HepG2 (cell line): ENCODE measurements around the gene NECAB2. TPM values are rescaled to one million over a fixed set of nuclear protein-coding genes. Genes with fewer than 3 reads are reported as not detected.

Experiments
- ATAC-seq: fragments of 200-7000 bp; cut with Tn5 transposase; 3 replicates; pipeline ENCODE4 v1.9.1; 2020; ENCODE audit warnings: mild to moderate bottlenecking, moderate library complexity
- BruUV-seq: library from RNA; stranded (reverse); fragments of 400-500 nt; replicated peaks from 2 replicates; lab custom pipeline; 2021; lab: Mats Ljungman, UMichigan
- CTCF ChIA-PET: fragments of 300-600 bp; formaldehyde crosslinking; extraction: SDS; loops from one replicate; lab custom pipeline; 2021; ENCODE audit warnings: low total read pairs, inconsistent platforms, low intra/inter-chr PET ratio; lab: Yijun Ruan, JAX
- POLR2A ChIA-PET: fragments of 350-600 bp; sonication (Branson Sonifier 250); formaldehyde crosslinking; loops from one replicate; lab custom pipeline; 2020; ENCODE audit warnings: antibody characterized with exemption, inconsistent platforms; lab: Yijun Ruan, JAX
- DNase-seq: peaks from one replicate; pipeline ENCODE4 v3.0.0-alpha.2; 2015; ENCODE audit warnings: low spot score
- FAIRE-seq: peaks from 3 replicates; lab custom pipeline; 2011; peaks lifted over from hg19 to GRCh38; lab: Jason Lieb, UNC
- H2AFZ ChIP-seq: one replicate; pipeline ENCODE4 v1.6.1; 2011; ENCODE audit warnings: low read length, inconsistent platforms
- H3K27ac ChIP-seq: fragments of 300-600 bp; 3 replicates; pipeline ENCODE4 v1.8.0; 2011; ENCODE audit warnings: mixed run types, mild to moderate bottlenecking, mixed read lengths, low read length, inconsistent platforms; ENCODE audit not compliant: insufficient read depth; ENCODE audit errors: extremely low read length
- H3K27me3 ChIP-seq, 2 experiments: fragments of 200-600 bp in 1 of 2; 2 replicates in 1 of 2; 3 replicates in 1 of 2; pipeline versions ENCODE4 v1.6.0 to v1.8.0; 2011; ENCODE audit warnings: low read length in 2 of 2, mild to moderate bottlenecking in 2 of 2, moderate library complexity in 2 of 2, inconsistent platforms in 1 of 2; ENCODE audit not compliant: insufficient read depth in 2 of 2, control insufficient read depth in 1 of 2
- H3K36me3 ChIP-seq, 2 experiments: fragments of 200-600 bp in 1 of 2; replicated peaks in 1 of 2; 2 replicates in 1 of 2; 3 replicates in 1 of 2; pipeline versions ENCODE4 v1.5.1 to v1.8.0; 2011; ENCODE audit warnings: low read length in 2 of 2, inconsistent platforms in 1 of 2; ENCODE audit not compliant: insufficient read depth in 2 of 2, control insufficient read depth in 1 of 2
- H3K4me1 ChIP-seq: 2 replicates; pipeline ENCODE4 v1.5.1; 2012; ENCODE audit warnings: low read length, inconsistent platforms; ENCODE audit not compliant: insufficient read depth
- H3K4me2 ChIP-seq: 2 replicates; pipeline ENCODE4 v1.6.0; 2011; ENCODE audit warnings: low read depth, low read length, inconsistent platforms
- H3K4me3 ChIP-seq, 3 experiments: fragments of 200-600 bp in 1 of 3; sonication (generic), shearing (Covaris generic) in 1 of 3; replicated peaks in 1 of 3; 2 replicates each; pipeline ENCODE4 v1.5.1; 2011 to 2016; ENCODE audit warnings: low read length in 3 of 3, inconsistent platforms in 2 of 3, low read depth in 2 of 3, mild to moderate bottlenecking in 2 of 3, control low read depth in 1 of 3, mixed read lengths in 1 of 3; ENCODE audit not compliant: insufficient read depth in 1 of 3
- H3K79me2 ChIP-seq: one replicate; pipeline ENCODE4 v1.6.1; 2011; ENCODE audit warnings: low read length, inconsistent platforms; ENCODE audit not compliant: insufficient read depth
- H3K9ac ChIP-seq: 2 replicates; pipeline ENCODE4 v1.6.0; 2011; ENCODE audit warnings: mild to moderate bottlenecking, low read depth, low read length, inconsistent platforms; ENCODE audit not compliant: insufficient read depth
- H3K9me3 ChIP-seq: 2 replicates; pipeline ENCODE4 v1.5.1; 2012; ENCODE audit warnings: mild to moderate bottlenecking, low read length
- H4K20me1 ChIP-seq: 2 replicates; pipeline ENCODE4 v1.6.0; 2011; ENCODE audit warnings: inconsistent platforms, mild to moderate bottlenecking, low read length, moderate library complexity; ENCODE audit not compliant: insufficient read depth
- AGO2 ChIP-seq: fragments of 200-400 bp; formaldehyde crosslinking; optimal IDR thresholded peaks from 2 replicates; pipeline ENCODE3; 2017; ENCODE audit warnings: mild to moderate bottlenecking, low read depth, low read length, moderate library complexity
- ARNTL ChIP-seq: sonication (generic); formaldehyde crosslinking; IDR thresholded peaks from 2 replicates; pipeline ENCODE4 v1.4.0; 2020; ENCODE audit warnings: mild to moderate bottlenecking, missing genetic modification reagents
- CHCHD3 ChIP-seq: sonication (generic); formaldehyde crosslinking; IDR thresholded peaks from 2 replicates; pipeline ENCODE4 v1.8.0; 2022; ENCODE audit warnings: mild to moderate bottlenecking, missing genetic modification reagents, moderate library complexity
- DRAP1 ChIP-seq: IDR thresholded peaks from 2 replicates; pipeline ENCODE4 v1.6.1; 2016; ENCODE audit warnings: missing genetic modification reagents, missing compliant biosample characterization
- ESRRA ChIP-seq: sonication (generic); formaldehyde crosslinking; IDR thresholded peaks from 2 replicates; pipeline ENCODE4 v1.5.1; 2020; ENCODE audit warnings: mild to moderate bottlenecking, low read depth, missing genetic modification reagents
- PTBP1 ChIP-seq: fragments of 200-400 bp; formaldehyde crosslinking; IDR thresholded peaks from 2 replicates; pipeline ENCODE4 v1.6.1; 2018; ENCODE audit warnings: low read length, low read depth; ENCODE audit not compliant: poor library complexity, severe bottlenecking
- REXO4 ChIP-seq: sonication (generic); formaldehyde crosslinking; IDR thresholded peaks from 2 replicates; pipeline ENCODE4 v1.8.0; 2022; ENCODE audit warnings: missing genetic modification reagents, mild to moderate bottlenecking, borderline replicate concordance
- TMF1 ChIP-seq: sonication (generic); formaldehyde crosslinking; IDR thresholded peaks from 2 replicates; pipeline ENCODE4 v1.8.1; 2022; ENCODE audit warnings: low read depth, missing genetic modification reagents
- ZNF280D ChIP-seq: sonication (generic); formaldehyde crosslinking; IDR thresholded peaks from 2 replicates; pipeline ENCODE4 v1.5.1; 2020; ENCODE audit warnings: mild to moderate bottlenecking, missing genetic modification reagents
- ZNF382 ChIP-seq: sonication (generic); formaldehyde crosslinking; IDR thresholded peaks from 2 replicates; pipeline ENCODE4 v1.5.0; 2020; ENCODE audit warnings: missing genetic modification reagents, mild to moderate bottlenecking, borderline replicate concordance
- ZNF530 ChIP-seq: sonication (generic); formaldehyde crosslinking; IDR thresholded peaks from 2 replicates; pipeline ENCODE4 v1.5.0; 2020; ENCODE audit warnings: low read depth, mild to moderate bottlenecking, missing genetic modification reagents
- WGBS: methylation state at CpG from one replicate; pipeline ENCODE4 v1.1.6; 2017; ENCODE audit warnings: low lambda C conversion rate; 5-methylcytosine and 5-hydroxymethylcytosine counted together
- in situ Hi-C: cut with HindIII; loops from 2 replicates; pipeline ENCODE4 v1.10.0; 2017; ENCODE audit warnings: low pct_unique_long_range_greater_than_20kb; ENCODE audit not compliant: extremely low pct_ligation_motif_present
- intact Hi-C: fragments of 100-400 bp; cut with micrococcal nuclease; formaldehyde crosslinking; loops from one replicate; pipeline ENCODE4 v1.10.0; 2022; ENCODE audit not compliant: unreplicated experiment
- polyA plus RNA-seq, 8 experiments: library from polyadenylated mRNA; depleted of rRNA in 3 of 8; stranded (reverse) in 7 of 8; unstranded in 1 of 8; fragments of >200 nt; fragmentation: Illumina TruSeq in 4 of 8; extraction: Trizol in 4 of 8; gene quantifications; 2 replicates each; pipeline versions ENCODE4 v1.2.1 to v1.2.3, GENCODE V29; 2011 to 2016; ENCODE audit warnings: low read depth in 4 of 8, missing spikeins in 1 of 8, mixed read lengths in 1 of 8; ENCODE audit not compliant: insufficient read depth in 1 of 8
- total RNA-seq, 5 experiments: library from RNA; depleted of rRNA; stranded (reverse); fragments of >200 nt; fragmentation: Illumina TruSeq; extraction: Trizol; gene quantifications; 2 replicates each; pipeline ENCODE4 v1.2.3, GENCODE V29; 2016; ENCODE audit warnings: low read depth in 1 of 5
- TF ChIP-seq, protein P1 (sequence below): sonication (generic); formaldehyde crosslinking; IDR thresholded peaks from 2 replicates; pipeline ENCODE4 v1.4.0; 2020; ENCODE audit warnings: missing genetic modification reagents, mild to moderate bottlenecking, borderline replicate concordance
- TF ChIP-seq, protein P2 (sequence below), 2 experiments: sonication (generic) in 1 of 2; formaldehyde crosslinking in 1 of 2; IDR thresholded peaks; 2 replicates each; pipeline versions ENCODE4 v1.4.0 to v1.6.1; 2018 to 2020; ENCODE audit warnings: missing genetic modification reagents in 2 of 2, borderline replicate concordance in 1 of 2, low read depth in 1 of 2, mild to moderate bottlenecking in 1 of 2, missing biosample characterization in 1 of 2

Gene NECAB2
- total and polyA plus RNA-seq, 2 of the 13 experiments (the other 11 are each of a cell fraction or from before 2014, with no cell fraction given), result 0.21 to 0.49 TPM

- TF ChIP-seq, protein P1, sequence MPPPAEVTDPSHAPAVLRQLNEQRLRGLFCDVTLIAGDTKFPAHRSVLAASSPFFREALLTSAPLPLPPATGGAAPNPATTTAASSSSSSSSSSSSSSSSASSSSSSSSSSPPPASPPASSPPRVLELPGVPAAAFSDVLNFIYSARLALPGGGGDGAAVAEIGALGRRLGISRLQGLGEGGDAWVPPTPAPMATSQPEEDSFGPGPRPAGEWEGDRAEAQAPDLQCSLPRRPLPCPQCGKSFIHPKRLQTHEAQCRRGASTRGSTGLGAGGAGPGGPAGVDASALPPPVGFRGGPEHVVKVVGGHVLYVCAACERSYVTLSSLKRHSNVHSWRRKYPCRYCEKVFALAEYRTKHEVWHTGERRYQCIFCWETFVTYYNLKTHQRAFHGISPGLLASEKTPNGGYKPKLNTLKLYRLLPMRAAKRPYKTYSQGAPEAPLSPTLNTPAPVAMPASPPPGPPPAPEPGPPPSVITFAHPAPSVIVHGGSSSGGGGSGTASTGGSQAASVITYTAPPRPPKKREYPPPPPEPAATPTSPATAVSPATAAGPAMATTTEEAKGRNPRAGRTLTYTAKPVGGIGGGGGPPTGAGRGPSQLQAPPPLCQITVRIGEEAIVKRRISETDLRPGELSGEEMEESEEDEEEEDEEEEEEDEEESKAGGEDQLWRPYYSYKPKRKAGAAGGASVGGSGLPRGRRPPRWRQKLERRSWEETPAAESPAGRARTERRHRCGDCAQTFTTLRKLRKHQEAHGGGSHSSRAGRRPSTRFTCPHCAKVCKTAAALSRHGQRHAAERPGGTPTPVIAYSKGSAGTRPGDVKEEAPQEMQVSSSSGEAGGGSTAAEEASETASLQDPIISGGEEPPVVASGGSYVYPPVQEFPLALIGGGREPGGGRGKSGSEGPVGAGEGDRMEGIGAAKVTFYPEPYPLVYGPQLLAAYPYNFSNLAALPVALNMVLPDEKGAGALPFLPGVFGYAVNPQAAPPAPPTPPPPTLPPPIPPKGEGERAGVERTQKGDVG (CRISPR knock-in tag), result no peak
- TF ChIP-seq TMF1 (CRISPR knock-in tag), result no peak
- no peak for TF ChIP-seq AGO2
- TF ChIP-seq DRAP1, result no peak
- TF ChIP-seq ESRRA, result no peak
- no peak for TF ChIP-seq ZNF530 (CRISPR knock-in tag)
Measured at GRCh38 chr16:84027625-84028024, 59.6 kb downstream of the NECAB2 start (continued).

- ChIA-PET POLR2A (no interaction called here), CTCF (no interaction called here)
- no peak overlapping the region for H3K9ac ChIP-seq
- no TSS peak for BruUV-seq
- TF ChIP-seq, protein P2, sequence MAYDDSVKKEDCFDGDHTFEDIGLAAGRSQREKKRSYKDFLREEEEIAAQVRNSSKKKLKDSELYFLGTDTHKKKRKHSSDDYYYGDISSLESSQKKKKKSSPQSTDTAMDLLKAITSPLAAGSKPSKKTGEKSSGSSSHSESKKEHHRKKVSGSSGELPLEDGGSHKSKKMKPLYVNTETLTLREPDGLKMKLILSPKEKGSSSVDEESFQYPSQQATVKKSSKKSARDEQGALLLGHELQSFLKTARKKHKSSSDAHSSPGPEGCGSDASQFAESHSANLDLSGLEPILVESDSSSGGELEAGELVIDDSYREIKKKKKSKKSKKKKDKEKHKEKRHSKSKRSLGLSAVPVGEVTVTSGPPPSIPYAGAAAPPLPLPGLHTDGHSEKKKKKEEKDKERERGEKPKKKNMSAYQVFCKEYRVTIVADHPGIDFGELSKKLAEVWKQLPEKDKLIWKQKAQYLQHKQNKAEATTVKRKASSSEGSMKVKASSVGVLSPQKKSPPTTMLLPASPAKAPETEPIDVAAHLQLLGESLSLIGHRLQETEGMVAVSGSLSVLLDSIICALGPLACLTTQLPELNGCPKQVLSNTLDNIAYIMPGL (CRISPR knock-in tag; IDR thresholded peaks at IDR 0.05; ENCODE audit: borderline replicate concordance in 1 of 2, low read depth in 1 of 2), result no peak
- TF ChIP-seq ARNTL (CRISPR knock-in tag) (no peak), CHCHD3 (CRISPR knock-in tag) (no peak), ZNF280D (no peak), PTBP1 (no peak), ZNF382 (CRISPR knock-in tag) (no peak), REXO4 (CRISPR knock-in tag) (no peak)
- H3K27ac ChIP-seq, result no peak overlapping the region
- DNase-seq, result no peak
- peaks cover 3 to 33% of the 10 kb centered on the region in 2 experiments; a peak in 4 of 5 replicates for H3K27me3 ChIP-seq
- no peak overlapping the region for H2AFZ ChIP-seq
- H3K79me2 ChIP-seq, result no peaks in the 10 kb centered on the region
- ATAC-seq, result no peak
- no peak for FAIRE-seq
- H3K4me2 ChIP-seq, result no peak overlapping the region
- in situ Hi-C loops, result no loop called here
- H3K4me1 ChIP-seq, result peaks cover 22% of the 10 kb centered on the region
- H4K20me1 ChIP-seq, result no peaks in the 10 kb centered on the region
- intact Hi-C loops, result no loop called here
- H3K9me3 ChIP-seq, result no peaks in the 10 kb centered on the region
- 42% methylated on average over 14 of the region's 14 CpGs for WGBS
- H3K36me3 ChIP-seq, result no peaks in the 10 kb centered on the region
- no peak overlapping the region for H3K4me3 ChIP-seq
Measured at GRCh38 chr16:84029297-84030047, 61.4 kb downstream of the NECAB2 start.
